GM12892 (cell line): ENCODE results near the gene BCAS4.

Experiments used
- POLR2A ChIP-seq: IDR thresholded peaks from 2 replicates; pipeline ENCODE4 v1.6.1; 2011; ENCODE audit warnings: low read depth, low read length, control low read depth
- POLR2AphosphoS5 ChIP-seq: IDR thresholded peaks from 2 replicates; pipeline ENCODE4 v1.6.1; 2011; ENCODE audit warnings: low read depth, low read length, control low read depth
- TAF1 ChIP-seq: IDR thresholded peaks from 2 replicates; pipeline ENCODE4 v1.6.1; 2011; ENCODE audit warnings: low read depth, mild to moderate bottlenecking, control low read depth, low read length, borderline replicate concordance

- TF ChIP-seq POLR2AphosphoS5: peak; percentile 58; the same call in 1 of the 2 replicates
- no peak for TF ChIP-seq POLR2A
- TF ChIP-seq TAF1: no peak
Measured at GRCh38 chr20:50892394-50892793, 97.5 kb downstream of the BCAS4 start.
